SU-DHL-6 (cell line): Measurements from ENCODE around the gene CDH11.

Experiments used
- H2AFZ ChIP-seq: fragments of 200-600 bp; sonication (generic); 2 replicates; pipeline ENCODE4 v1.6.1; 2014; ENCODE audit warnings: low read depth, mild to moderate bottlenecking, moderate library complexity, mixed read lengths, antibody characterized with exemption, low read length; ENCODE audit not compliant: severe bottlenecking
- H3F3A ChIP-seq: fragments of 200-600 bp; shearing (Covaris generic); 2 replicates; pipeline ENCODE4 v1.6.0; 2016; ENCODE audit warnings: antibody characterized with exemption, mild to moderate bottlenecking; ENCODE audit not compliant: insufficient read depth
- H3K27ac ChIP-seq: fragments of 200-600 bp; sonication (generic); 2 replicates; pipeline ENCODE4 v1.5.1; 2016; ENCODE audit warnings: low read depth, mild to moderate bottlenecking, low read length, moderate library complexity, mixed read lengths
- H3K27me3 ChIP-seq: fragments of 200-600 bp; sonication (generic), shearing (Covaris generic); 2 replicates; pipeline ENCODE4 v1.6.0; 2014; ENCODE audit warnings: mild to moderate bottlenecking, low read length
- H3K36me3 ChIP-seq: fragments of 200-600 bp; sonication (generic); 2 replicates; pipeline ENCODE4 v1.6.1; 2014; ENCODE audit warnings: mild to moderate bottlenecking, low read length, mixed read lengths
- H3K4me2 ChIP-seq: fragments of 300-600, 200-600 bp; shearing (Covaris generic), sonication (generic); 2 replicates; pipeline ENCODE4 v1.6.0; 2014; ENCODE audit warnings: low read length, low read depth, mild to moderate bottlenecking; ENCODE audit not compliant: poor library complexity, severe bottlenecking
- H3K4me3 ChIP-seq: fragments of 200-600 bp; sonication (generic); 2 replicates; pipeline ENCODE4 v1.5.1; 2014; ENCODE audit warnings: antibody characterized with exemption, low read length, mild to moderate bottlenecking, mixed read lengths; ENCODE audit not compliant: insufficient read depth, poor library complexity, severe bottlenecking
- H3K79me2 ChIP-seq: fragments of 200-600 bp; sonication (generic); 2 replicates; pipeline ENCODE4 v1.6.1; 2014; ENCODE audit warnings: mild to moderate bottlenecking, low read length, moderate library complexity; ENCODE audit not compliant: insufficient read depth
- H3K9ac ChIP-seq: fragments of 200-600 bp; sonication (generic); 2 replicates; pipeline ENCODE4 v1.7.0; 2014; ENCODE audit warnings: mild to moderate bottlenecking, low read length
- H3K9me2 ChIP-seq: fragments of 200-600 bp; sonication (generic); replicated peaks from 2 replicates; pipeline ENCODE4 v1.6.1; 2014; ENCODE audit warnings: low read length; ENCODE audit not compliant: insufficient read depth
- H3K9me3 ChIP-seq: fragments of 200-600 bp; sonication (generic); 2 replicates; pipeline ENCODE4 v1.6.1; 2014; ENCODE audit warnings: low read length, mixed read lengths; ENCODE audit not compliant: insufficient read depth
- H4K20me1 ChIP-seq: fragments of 200-600 bp; sonication (generic); 2 replicates; pipeline ENCODE4 v1.6.1; 2014; ENCODE audit warnings: low read depth, mild to moderate bottlenecking, antibody characterized with exemption, low read length, moderate library complexity, mixed read lengths
- CTCF ChIP-seq: fragments of 200-600 bp; sonication (generic); IDR thresholded peaks from one replicate; pipeline ENCODE4 v1.5.1; 2017; ENCODE audit warnings: antibody characterized with exemption, mild to moderate bottlenecking, low read length, moderate library complexity; ENCODE audit not compliant: insufficient read depth, poor library complexity, severe bottlenecking
- EZH2phosphoT487 ChIP-seq: fragments of 200-600 bp; sonication (generic), shearing (Covaris generic); conservative IDR thresholded peaks from 2 replicates; pipeline ENCODE4 v1.6.1; 2018; ENCODE audit warnings: mild to moderate bottlenecking, antibody characterized with exemption, low read length, moderate library complexity, mixed read lengths

CDH11 gene

DNA sequence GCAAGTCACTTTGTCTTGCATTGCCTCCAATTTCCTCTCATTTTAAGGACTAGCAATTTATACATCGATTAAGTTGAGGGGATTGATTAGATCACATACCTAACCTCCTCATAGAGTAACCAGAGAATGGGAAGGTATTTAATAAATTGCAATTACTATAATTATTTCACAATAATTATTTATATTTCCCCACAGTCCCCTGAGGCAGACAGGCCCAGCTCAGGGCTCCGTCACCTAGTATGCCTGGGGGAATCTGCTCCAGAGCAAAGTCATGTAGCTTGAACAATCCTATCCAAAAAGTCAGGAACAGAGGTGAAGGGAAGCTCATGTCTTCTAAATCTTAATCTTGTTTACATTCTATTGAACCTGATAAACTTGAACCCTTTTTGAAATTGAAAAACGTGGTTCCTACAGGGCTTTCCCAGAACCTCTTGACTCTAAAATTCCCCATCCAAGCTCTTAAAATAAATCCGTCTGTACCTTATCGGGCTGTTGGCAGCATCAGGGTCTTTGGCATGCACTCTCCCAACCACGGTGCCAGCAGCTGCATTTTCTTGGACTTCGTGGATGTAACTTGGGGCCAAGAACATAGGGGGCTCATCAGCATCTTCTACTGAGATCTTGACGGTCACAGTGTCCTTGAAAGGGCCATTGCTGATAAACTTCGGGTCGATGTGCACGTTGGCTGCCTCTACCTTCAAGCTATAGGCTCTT lies 140.1 kb downstream of the CDH11 start:
- no peak overlapping the region for H3K27ac ChIP-seq
- H3F3A ChIP-seq = no peaks in the 10 kb centered on the region
- H3K9me2 ChIP-seq = no peaks in the 10 kb centered on the region
- no peak overlapping the region for H2AFZ ChIP-seq
- H3K9me3 ChIP-seq = no peaks in the 10 kb centered on the region
- no peak overlapping the region for H3K4me2 ChIP-seq
- H3K4me3 ChIP-seq = no peak overlapping the region
- H3K27me3 ChIP-seq = no peaks in the 10 kb centered on the region
- no peaks in the 10 kb centered on the region for H3K79me2 ChIP-seq
- H3K9ac ChIP-seq = no peak overlapping the region
- no peak for TF ChIP-seq EZH2phosphoT487
- no peak for TF ChIP-seq CTCF
- no peaks in the 10 kb centered on the region for H3K36me3 ChIP-seq
- no peaks in the 10 kb centered on the region for H4K20me1 ChIP-seq

DNA sequence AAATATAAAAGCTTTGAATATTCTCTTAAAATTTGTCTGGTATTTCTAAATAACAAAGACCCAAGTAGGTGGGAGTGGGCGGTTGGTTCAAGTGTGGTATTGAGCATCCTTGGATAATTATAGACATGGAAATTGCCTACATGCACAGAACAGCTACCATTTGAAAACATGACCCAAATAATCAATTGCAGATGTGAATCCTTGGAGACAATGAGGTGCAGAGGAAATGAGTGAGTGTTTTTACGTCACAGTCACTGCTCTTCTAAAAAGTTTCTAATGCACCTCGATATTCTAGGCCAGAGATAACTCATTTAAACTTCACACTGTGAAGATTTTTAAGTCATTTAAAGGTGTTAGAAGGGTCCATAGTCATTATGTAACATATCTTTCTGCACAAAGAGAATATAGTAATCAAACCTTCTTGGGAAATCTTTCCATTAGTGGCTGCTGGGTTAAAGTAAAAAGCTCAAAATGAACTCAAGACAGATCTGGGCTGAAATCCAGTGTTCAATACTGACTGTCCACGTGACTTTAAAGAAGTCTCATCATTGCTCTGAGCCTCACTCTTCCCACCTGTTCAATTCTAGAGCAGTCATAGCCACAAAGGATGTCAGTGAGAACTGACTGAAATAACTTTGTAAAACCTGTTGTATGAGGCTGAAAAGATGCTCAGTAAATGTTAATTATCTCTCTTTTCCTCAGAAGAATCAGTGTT lies 144.5 kb downstream of the CDH11 start:
- no peaks in the 10 kb centered on the region for H3K36me3 ChIP-seq
- H3F3A ChIP-seq = no peaks in the 10 kb centered on the region
- no peaks in the 10 kb centered on the region for H3K79me2 ChIP-seq
- H3K27me3 ChIP-seq = no peaks in the 10 kb centered on the region
- H3K27ac ChIP-seq = no peak overlapping the region
- H3K9ac ChIP-seq = no peak overlapping the region
- H4K20me1 ChIP-seq = no peaks in the 10 kb centered on the region
- H3K4me3 ChIP-seq = no peak overlapping the region
- no peak for TF ChIP-seq CTCF
- no peak for TF ChIP-seq EZH2phosphoT487
- no peaks in the 10 kb centered on the region for H3K9me3 ChIP-seq
- H3K9me2 ChIP-seq = no peaks in the 10 kb centered on the region
- H3K4me2 ChIP-seq = no peak overlapping the region
- H2AFZ ChIP-seq = no peak overlapping the region

DNA sequence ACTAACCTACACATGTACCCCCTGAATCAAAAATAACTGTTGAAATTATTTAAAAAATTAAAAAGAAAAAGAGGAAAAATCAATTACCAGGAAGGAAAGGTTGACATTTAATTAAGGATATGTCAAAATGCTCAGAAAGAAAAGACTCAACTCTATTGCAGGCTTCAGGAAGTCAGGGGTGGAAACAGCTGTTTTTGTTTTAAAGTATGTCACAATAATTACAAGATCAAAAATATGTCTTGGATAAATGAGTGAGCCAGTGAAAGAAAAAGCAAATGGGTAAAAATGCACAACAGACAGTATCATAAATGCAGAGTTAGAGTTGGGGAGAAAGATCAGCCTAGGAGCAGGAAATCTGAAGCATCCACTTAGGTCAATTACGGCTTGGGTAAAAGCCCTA lies 146.0 kb downstream of the CDH11 start:
- no peaks in the 10 kb centered on the region for H3K79me2 ChIP-seq
- H2AFZ ChIP-seq = no peak overlapping the region
- H3K36me3 ChIP-seq = no peaks in the 10 kb centered on the region
- H3K27me3 ChIP-seq = no peaks in the 10 kb centered on the region
- no peaks in the 10 kb centered on the region for H3K9me2 ChIP-seq
- H3K4me3 ChIP-seq = no peak overlapping the region
- no peaks in the 10 kb centered on the region for H3K9me3 ChIP-seq
- H3K9ac ChIP-seq = no peak overlapping the region
- H3F3A ChIP-seq = no peaks in the 10 kb centered on the region
- no peak overlapping the region for H3K4me2 ChIP-seq
- no peaks in the 10 kb centered on the region for H4K20me1 ChIP-seq
- no peak for TF ChIP-seq EZH2phosphoT487
- no peak for TF ChIP-seq CTCF
- no peak overlapping the region for H3K27ac ChIP-seq
